CD4-positive, alpha-beta T cell treated with Interleukin-15 for 1 hour (primary cell): ENCODE results near the gene CYP19A1.

Source experiments
- DNase-seq: peaks from one replicate; pipeline ENCODE4 v3.0.0-alpha.2; 2020

Gene CYP19A1

DNA sequence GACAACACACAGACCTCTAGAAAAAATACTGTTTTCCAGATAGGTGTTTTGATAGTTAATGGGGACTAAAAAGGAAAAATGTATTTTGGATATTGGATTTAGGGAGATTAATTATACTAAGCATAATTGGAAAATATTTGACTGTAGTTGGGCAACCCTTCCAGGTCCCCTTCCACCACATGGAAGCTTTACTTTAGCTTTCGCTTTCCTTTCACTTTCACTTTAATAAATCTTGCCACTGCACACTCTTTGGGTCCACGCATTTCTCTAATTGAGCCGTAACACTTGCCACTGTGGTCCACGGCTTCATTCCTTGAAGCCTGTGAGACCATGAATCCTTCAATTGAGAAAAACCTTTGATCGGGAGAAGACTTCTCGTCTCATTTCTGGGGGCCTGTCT, 18.6 kb upstream of the CYP19A1 start:
- no peak for DNase-seq

DNA sequence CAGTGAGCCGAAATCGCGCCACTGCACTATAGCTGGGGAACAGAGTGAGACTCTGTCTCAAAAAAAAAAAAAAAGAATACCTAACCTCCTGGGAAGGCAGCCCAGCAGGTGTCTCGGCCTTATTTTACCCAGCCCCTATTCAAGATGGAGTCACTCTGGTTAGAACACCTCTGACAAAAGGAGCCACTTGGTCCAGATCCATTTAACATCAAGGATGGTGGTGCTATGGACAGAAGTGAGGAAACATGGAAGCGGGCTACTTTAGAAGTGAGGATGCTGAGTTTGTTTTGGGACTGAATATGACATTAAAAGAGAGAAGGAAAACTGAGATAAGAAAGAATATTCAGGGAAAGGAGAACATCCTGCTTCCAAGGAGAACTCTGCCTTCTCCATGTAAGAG, 17.8 kb upstream of the CYP19A1 start:
- no peak for DNase-seq

DNA sequence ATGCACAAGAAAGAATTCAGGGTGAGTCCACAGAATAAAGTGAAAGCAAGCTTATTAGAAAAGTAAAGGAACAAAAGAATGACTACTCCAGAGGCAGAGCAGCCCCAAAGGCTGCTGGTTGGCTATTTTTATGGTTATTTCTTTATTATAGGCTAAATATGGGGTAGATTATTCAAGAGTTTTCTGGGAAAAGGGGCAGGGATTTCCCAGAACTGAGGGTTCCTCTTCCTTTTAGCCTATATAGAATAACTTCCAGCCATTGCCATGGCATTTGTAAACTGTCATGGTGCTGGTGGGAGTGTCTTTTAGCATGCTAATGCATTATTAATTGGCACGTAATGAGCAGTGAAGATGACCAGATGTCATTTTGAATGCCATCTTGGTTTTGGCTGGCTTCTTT, 16.7 kb upstream of the CYP19A1 start:
- no peak for DNase-seq

DNA sequence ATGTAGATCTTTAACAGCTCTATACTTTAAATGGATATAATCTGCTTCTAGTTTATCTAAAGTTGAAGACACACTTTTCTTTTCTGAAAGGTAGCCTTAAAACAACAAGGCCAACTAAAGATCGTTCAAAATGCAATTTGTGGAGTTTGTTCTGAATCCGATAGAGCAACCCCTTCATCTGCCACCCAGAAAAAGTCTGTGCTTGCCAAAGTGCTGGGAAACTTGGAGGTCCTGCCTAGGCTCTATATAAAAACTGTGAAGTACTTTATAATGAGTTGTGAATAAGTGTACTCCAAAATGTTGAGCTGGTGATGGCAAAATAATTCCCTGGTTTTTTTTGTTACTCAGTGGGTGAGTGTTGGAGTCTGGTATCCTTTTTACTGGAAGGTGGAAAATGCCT, 15.6 kb upstream of the CYP19A1 start:
- no peak for DNase-seq

DNA sequence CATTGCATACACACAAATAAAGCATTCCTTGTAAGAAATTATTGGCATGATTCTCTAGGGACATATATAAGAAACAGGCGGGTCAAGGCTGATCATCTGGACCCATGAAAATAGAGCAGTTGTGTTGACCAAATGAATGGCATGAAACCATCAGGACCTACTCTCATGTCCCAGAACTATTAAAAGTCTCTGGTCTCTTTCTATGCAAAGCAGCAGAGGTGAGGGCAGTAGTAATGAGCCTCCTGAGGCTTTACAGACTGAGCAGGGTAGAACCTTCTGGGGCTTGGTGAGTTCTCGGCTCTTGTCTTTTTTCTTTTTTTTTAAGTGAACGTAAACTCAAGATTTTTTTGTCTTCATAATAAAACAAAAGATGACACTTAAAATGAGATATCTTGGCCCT, 12.3 kb upstream of the CYP19A1 start:
- DNase-seq = no peak

DNA sequence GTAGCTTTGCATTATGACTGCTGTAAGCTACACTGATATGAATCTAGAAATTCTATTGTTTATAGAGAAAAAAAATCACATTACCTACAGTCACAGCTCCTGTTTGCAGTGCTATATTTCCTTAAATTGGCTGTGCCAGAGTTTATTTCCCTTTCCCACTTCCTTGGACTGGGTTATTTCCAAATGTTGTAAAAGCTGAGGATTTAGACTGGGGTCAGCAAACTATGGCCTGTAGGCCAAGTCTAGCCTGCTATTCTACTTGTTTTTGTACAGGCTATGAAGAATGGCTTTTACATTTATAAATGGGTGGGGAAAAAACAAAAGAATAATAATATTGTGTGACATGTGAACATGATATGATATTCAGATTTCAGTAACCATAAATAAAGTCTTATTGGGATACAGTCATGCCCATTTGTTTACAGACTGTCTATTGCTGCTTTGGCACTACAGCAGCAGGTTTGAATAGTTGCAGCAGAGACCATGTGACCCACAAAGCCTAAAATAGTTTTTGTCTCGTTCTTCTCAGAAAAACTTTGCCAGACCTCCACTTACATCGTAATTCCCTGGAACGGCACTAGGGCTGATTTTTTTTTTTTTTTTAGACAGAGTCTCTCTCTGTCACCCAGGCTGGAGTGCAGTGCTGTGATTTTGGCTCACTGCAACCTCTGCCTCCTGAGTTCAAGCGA, 10.9 kb upstream of the CYP19A1 start:
- DNase-seq = no peak

DNA sequence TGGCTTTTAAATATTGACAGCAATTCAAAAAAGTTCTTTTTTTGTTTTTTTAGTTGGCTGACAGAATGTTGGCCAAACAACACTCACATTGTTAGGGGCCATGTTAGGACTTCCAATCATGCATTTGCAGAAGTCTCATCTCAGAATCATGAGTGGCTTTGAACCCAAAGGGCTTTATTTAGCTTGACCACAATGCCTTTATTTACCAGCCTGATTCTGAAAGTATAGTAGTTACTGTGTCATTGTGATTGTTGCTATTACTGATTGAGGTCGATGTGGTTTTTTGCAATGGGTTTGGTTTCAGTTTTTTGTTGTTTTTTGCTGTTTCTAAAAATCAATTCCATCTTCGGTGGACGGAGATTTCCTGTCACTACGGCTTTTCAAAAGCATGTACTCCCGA, 10.3 kb upstream of the CYP19A1 start:
- no peak for DNase-seq

DNA sequence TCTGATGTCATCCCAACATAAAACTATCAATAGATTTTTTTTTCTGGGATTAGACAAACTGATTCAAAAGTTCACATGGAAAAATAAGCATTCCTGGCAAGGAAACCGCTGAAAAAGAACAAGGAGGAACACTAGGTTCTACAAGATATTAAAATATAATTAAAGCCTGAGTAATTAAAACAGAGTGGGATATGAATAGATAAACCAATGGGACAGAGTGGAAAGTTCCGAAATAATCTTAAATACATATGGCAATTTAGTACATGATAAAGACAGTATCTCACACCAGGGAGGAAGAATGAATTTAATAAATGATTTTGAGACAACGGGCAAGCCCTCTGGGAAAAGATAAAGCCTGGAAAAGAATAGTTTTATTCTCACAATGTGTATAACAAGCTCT, 7.7 kb upstream of the CYP19A1 start:
- DNase-seq = no peak

DNA sequence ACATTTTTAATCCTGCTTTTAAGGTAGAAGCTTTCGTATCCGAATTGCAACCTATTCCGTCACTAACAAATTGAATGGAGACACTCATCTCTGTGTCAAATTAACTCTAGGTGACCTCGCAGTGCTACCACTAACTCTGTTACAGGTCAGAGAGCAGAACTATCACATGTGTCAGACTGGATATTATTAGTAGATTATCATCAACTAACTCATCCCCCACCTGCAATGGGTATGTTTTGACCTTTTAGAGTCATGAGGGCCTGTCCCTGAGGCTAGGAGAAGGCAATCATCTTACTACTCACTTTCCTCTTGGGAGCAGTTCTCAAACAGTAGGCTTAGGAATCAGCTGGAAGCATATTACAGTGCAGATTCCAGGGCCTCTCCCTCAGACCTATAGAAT, 5.1 kb upstream of the CYP19A1 start:
- DNase-seq = no peak

DNA sequence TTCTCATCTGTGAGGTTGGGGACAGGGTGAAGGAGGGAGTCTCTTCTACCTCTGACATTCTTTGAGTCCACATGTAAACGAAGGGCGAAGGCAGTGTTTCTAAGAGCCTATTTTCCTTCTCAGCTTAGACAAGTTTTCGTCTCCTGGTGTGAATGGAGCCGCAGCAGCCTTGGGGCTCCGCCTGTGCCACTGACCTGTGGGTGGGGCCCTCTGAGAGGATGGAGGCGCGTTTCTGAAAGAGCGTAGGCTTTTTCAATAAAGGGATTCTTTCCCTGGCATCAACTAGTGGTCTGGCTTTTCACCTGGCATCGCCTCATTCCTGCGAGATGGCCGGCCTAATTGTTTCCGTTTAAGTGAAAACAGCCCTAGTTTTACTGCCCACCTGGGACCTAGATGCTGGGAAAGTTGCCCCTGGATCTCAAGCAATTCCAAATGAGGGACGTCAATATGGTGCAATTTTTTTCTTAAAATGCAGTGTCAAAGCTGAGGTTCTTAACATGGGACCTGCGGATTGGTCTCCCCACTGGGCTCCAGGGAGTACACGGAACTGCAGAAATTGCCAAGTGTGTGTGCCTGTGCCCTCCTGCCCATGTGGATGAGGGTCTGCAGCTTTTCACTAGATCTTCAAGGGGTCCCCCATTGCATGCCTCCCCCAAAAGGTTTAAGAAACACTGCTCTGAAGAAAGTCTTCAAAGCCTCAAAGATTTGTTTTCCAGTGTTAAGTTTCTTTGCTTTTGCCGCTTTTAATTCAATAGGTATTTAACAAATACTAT, 4.0 kb upstream of the CYP19A1 start:
- no peak for DNase-seq

DNA sequence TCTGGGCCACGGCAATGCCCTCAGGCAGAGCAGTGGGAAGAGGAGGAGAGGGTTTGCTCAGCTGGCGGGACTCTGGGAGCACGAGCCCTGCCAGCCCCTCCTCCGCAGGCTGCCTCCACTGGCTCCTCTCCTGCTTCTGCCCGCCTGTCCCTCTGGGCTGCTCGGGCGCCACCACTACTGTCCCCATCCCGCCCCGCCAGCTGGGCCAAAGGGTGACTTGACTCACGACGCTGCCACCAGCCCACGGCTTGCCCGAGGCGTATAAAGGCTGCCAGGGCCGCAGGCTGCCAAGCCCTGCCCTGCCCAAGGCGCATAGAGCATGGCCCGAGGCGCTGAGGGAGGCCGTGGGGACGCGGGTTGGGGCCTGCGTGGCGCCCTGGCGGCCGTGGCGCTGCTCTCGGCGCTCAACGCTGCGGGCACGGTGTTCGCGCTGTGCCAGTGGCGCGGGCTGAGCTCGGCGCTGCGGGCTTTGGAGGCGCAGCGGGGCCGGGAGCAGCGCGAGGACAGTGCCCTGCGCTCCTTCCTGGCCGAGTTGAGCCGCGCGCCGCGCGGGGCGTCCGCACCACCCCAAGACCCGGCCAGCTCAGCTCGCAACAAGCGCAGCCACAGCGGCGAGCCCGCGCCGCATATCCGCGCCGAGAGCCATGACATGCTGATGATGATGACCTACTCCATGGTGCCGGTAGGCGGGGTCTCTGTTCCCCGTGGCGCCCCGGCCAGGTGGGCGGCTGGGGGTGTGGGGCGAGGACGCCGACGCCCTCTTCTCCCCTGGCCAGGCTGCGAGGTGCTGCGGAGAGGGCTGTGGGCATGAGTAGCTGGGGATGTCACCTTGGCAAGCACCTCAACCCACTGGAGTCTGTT, 3.2 kb upstream of the CYP19A1 start, which contains the start of gene GLDN:
Gene GLDN (plus strand): TSS at position 290 of the 861 bp plus-strand sequence. CDS start 30 bp downstream, at position 320.
- no peak for DNase-seq

DNA sequence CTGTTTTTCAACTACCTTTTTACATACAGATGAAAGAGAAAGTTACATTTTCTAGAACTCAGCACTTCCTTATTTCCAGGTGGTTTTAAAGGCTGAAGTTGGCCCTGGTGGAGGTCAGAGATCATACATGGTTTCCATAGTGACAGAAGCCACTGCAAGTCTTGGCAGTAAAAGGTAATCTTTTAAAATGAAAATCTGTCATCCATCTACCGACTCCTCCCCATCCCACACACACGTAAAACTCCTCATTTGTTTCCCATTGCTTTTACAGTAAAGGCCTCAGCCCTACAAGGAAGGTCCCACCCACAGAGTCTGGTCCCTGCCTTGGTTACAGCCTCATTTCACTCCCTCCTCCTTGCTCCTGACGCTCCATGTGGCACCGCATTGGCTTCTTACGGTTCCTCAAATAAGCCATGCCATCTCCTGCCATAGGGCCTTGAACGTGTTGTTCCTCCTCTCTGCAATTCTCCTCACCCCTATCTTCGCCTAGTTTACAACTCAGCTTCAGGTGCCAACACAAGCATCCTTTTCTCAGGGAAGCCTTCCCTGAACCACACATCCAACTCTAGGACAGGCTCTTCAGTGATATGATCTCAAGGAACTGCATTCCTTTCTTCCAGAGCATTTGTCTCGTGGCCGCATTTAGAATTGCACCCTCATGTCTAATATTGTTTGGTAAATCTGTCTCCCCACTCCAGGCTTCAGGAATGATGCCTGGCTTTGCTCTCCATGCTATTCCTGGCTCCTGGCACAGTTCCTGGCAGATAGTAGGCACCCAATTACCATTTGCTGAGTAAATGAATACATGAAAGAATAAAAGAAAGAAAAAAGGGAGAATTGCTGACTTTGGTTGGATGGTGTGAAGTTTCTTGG, 2.6 kb downstream of the CYP19A1 start:
- no peak for DNase-seq

DNA sequence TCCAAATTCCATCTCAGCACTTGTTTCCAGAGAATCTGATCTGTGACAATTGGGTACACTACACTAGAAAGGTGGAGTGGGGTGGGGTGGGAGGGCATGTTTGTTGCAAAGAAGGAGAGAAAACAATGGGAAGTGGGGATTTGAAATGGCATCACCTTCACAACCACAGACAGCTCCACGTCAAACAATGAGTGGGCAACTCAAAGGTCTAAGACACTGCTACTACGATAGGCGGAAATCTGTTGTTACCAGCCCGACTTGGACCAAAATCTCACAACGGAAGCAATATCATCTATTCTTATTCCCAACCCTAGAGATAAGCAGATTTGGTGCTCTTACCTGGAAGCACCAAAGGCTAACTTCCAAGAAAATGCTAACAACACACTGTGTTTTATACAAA, 3.3 kb downstream of the CYP19A1 start:
- no peak for DNase-seq

DNA sequence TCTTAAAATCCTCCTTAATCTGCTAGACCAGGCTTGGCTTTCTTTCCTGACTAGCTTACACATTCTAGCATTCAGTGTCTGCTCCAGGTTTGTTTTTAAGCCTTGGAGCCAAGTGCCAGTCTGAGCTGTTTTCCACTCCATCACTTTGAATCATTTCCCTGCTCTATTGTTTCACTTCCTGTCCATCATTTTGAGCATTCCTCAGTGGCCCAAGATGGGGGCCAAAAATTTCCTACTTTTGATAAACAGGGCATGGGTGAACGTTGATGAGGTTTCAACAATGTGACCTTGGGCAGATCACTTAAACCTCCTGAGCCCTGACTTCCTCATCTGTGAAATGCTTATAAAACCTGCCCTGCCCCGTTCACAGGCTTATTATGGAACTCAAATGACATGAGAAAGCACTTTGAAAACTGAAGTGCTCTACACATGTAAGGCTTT, 4.4 kb downstream of the CYP19A1 start:
- DNase-seq = no peak

DNA sequence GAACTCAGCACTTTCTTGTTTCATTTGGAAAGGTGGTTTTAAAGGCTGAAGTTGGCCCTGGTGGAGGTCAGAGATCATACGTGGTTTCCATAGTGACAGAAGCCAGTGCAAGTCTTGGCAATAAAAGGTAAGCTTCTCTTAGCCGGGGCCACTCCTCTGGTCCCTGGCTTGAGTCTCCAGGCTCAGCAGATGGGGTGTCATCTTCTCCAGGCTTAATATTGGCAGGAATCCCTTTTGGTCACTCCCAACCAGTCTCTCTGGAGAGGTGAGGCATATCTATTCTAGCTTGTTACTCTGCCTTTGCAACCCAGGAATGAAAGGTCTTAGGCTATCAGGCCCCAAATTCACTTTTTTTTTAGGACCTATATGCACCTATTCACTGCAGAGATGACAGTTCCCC, 4.8 kb downstream of the CYP19A1 start:
- DNase-seq = no peak

DNA sequence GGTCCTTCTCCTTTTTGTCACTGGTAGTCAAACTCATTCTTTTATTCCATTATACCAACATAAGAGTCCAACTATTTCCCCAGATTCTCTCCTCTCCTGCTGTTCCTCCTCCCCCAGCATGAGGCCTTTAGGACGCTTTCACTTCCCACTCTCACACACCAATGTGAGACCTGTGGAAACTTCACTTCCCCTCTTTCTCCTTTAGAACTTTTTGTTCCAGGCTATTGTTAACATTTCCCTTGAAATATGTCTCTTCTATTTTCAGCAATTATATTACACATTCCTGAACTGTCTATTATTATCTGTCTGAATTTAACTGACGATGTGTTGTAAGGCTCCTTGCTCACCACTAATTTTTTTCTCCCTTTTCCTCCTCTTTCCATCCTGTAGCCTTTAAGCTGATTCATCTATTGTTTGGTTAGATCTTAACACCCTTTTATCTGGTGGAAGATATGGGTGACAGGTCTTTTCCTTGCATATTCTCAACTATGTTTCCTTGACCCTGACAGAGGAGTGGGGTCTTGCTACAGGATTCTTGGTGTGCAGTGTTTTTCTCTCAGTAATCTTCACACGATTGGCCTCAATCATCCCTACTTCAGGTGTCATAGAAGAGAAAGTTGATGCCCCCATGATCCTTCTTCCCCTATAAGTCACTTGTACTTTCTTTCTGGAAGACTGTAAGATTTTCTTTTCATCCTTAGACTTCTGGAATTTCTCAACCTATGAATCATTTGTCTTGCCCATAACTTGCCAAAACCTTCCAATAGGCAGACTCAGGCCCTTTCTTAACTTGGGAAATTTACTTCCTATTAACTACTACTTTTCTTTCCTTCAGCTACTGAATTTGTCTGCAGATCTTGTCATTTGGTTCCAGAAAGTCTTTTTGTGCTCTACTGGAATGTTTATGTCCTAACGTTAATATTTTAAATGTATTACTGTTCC, 5.9 kb downstream of the CYP19A1 start:
- no peak for DNase-seq

DNA sequence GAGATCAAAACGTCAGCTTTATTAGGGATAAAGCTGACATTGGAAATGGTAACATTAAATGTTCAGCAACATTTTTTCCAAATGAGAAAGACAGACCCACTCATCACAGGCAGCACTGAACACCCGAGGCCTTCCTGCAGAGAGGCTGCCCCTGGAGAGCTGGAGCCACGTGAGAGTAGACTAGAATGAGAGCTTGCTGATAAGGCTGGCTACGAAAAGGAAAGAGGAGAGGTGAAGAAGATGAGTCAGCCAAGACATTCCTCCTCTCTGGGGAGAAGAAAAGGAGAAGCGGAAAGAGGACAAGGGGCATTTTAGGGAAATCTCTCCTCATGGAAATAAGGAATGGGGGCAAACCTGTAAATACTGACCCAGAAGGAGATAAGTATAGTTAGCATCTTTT, 7.3 kb downstream of the CYP19A1 start:
- DNase-seq = no peak

DNA sequence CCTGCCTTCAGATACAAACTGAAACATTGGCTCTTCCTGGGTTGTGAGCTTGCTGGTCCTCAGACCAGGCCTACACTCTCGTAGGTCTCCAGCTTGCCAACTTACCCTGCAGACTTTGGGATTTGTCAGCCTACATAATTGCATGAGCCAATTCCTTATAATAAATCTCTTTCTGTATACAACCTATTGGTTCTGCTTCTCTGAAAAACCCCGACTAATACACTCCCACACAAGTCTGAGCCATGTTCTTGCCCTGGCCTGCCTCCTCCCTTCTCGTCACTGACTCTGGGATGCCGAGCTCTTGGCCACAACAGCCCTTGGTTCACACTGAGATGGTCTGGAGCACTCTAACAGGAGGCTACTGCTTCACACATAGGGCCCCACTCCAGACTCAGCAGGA, 9.5 kb downstream of the CYP19A1 start:
- DNase-seq = no peak

DNA sequence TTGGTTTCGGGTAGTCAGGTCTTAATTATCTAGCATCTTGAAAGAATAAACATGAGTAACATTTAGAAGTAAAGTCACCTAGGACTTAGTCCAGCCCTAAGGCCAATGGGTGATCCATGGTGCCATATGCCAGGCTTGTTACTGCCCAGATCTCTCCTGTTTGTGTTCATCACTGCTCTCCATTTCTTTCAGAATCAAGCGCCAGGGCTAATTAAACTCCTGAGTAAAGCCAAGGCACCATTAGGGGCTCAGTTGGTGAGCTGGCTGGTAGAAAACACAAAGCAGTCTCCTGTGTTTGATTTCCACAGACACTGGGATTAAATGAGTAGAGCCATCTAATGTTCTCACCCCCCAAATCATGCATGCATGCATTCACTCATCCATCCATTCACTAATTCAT, 11.3 kb downstream of the CYP19A1 start:
- no peak for DNase-seq

DNA sequence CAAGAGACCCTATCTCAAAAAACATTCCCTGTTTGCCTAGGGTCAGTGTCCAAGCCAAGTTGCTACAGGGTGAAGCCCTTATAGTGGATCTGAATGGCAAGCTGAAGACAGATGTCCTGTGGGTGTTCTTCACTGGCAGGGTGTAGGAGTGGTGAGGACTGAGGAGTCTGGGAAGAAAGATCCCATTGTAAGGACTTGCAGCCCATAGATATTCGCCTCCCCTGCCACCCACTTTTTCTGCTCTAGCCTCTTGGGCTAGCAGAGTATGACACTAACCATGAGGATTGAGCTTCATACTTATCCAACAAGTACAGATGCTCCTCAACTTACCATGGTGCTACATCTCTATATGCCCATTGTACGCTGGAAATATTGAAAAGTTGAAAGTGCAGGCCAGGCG, 13.2 kb downstream of the CYP19A1 start:
- no peak for DNase-seq

DNA sequence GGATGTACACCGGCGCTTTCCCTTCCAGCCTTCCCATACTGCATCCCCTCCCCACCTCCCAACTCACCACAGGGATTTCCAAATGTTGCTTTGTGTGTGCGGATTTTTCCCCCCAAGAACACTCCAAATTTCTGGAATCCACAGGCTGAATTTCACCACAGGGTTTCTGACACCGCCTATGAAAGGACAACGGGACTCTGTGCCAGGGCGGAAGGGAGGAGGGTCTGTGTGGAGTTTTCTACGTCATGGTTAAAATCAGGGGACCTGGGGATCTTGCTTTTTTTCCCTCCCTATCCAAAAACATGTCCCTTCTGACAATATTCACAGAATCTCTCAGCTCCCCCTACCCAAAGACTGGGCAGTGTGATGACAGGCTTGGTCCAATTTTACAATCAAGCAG, 14.6 kb downstream of the CYP19A1 start:
- DNase-seq = no peak
